Gastroesophageal sphincter (tissue), 4 donors: ENCODE measurements around the gene HDAC4. TPM values are rescaled to one million over a fixed set of nuclear protein-coding genes. Genes with fewer than 3 reads are reported as not detected.
A peak's percentile ranks its signal among the peaks of the same experiment; 100 is the strongest.

Experiments
- ATAC-seq: fragments of 150-250 bp; one replicate; pipeline ENCODE4 v1.9.1; 2016; ENCODE audit warnings: mild to moderate bottlenecking, moderate library complexity
- H3K27ac ChIP-seq, 4 donors: fragments of 200-600 bp; sonication (generic) in 3 of 4; 1 replicate in 3 of 4; 2 replicates in 1 of 4; pipeline ENCODE4 v1.5.1; 2016 to 2019
- H3K27me3 ChIP-seq: fragments of 200-600 bp; sonication (generic); one replicate; pipeline ENCODE4 v1.5.1; 2019
- H3K36me3 ChIP-seq, 2 donors: fragments of 200-600 bp; sonication (generic); one replicate each; pipeline ENCODE4 v1.5.1; 2019; ENCODE audit warnings: control low read depth in 1 of 2
- H3K4me1 ChIP-seq, 3 donors: fragments of 200-600 bp; sonication (generic); 1 replicate in 2 of 3; 2 replicates in 1 of 3; pipeline ENCODE4 v1.5.1; 2016 to 2019; ENCODE audit warnings: control low read depth in 2 of 3
- H3K4me3 ChIP-seq, 2 donors: fragments of 200-600 bp; sonication (generic); one replicate each; pipeline ENCODE4 v1.5.1; 2019; ENCODE audit warnings: mild to moderate bottlenecking in 1 of 2, moderate library complexity in 1 of 2
- H3K9me3 ChIP-seq, 3 donors: fragments of 200-600 bp; sonication (generic); one replicate each; pipeline ENCODE4 v1.5.1; 2017 to 2019; ENCODE audit warnings: control low read depth in 2 of 3
- EP300 ChIP-seq: sonication (generic); formaldehyde crosslinking; IDR thresholded peaks from one replicate; pipeline ENCODE4 v1.6.1; 2017; ENCODE audit warnings: antibody characterized with exemption, mild to moderate bottlenecking
- POLR2A ChIP-seq, 2 donors: fragments of 450-650 bp; IDR thresholded peaks; one replicate each; pipeline ENCODE4 v1.6.1; 2017; ENCODE audit warnings: antibody characterized with exemption in 2 of 2, mild to moderate bottlenecking in 2 of 2, moderate library complexity in 1 of 2
- POLR2AphosphoS5 ChIP-seq: sonication (generic); formaldehyde crosslinking; IDR thresholded peaks from one replicate; pipeline ENCODE4 v1.6.1; 2017; ENCODE audit warnings: antibody characterized with exemption
- whole genome bisulfite sequencing, 2 donors: methylation state at CpG; one replicate each; pipeline ENCODE4 v1.1.5; 2018; ENCODE audit warnings: low coverage in 1 of 2; 5-methylcytosine and 5-hydroxymethylcytosine counted together
- total RNA-seq, 4 donors: library from RNA; depleted of rRNA; stranded (reverse); fragments of >200 nt; gene quantifications; one replicate each; pipeline ENCODE4 v1.1.0, GENCODE V29; 2016
- TF ChIP-seq, protein P1 (sequence below), 4 experiments: fragments of 200-600 bp in 2 of 4; fragments of 450-650 bp in 2 of 4; sonication (generic) in 1 of 4; IDR thresholded peaks; one replicate each; pipeline ENCODE4 v1.5.1; 2017 to 2019; ENCODE audit warnings: antibody characterized with exemption in 4 of 4, mild to moderate bottlenecking in 2 of 4, moderate library complexity in 2 of 4

Gene HDAC4
- total RNA-seq, 4 donors from 2014 or later = 41.3 to 104 (median 85.8) TPM

DNA sequence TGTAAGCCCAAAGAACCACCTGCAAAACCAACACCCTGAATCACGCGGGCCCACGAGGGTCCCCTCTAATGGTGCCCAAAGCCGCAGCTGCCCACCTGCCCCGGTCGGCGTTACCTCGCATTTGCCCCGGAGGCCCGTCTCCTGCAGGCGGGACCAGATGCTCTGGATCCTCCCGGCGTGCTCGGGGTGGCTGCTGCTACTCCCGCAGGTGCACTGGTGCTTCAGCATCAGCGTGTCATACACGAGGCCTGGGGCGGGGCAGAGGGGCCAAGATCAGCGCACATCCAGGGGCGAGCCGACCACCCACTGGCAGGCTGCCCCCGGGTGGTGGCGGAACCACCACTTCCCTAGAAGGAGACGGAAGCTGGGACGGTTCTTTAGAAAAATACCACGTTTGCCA, 292.9 kb downstream of the HDAC4 start:
- H3K9me3 ChIP-seq = no peaks in the 10 kb centered on the region
- no peak for ATAC-seq
- no peaks in the 10 kb centered on the region for H3K27me3 ChIP-seq
- H3K4me3 ChIP-seq = no peak overlapping the region
- WGBS, 2 donors = 89% methylated on average over 6 of the region's 26 CpGs; no CpG with 5 or more reads in 1 of the 2 donors
- TF ChIP-seq POLR2A (IDR thresholded peaks at IDR 0.05) (no peak), POLR2AphosphoS5 (no peak), EP300 (no peak)
- TF ChIP-seq, protein P1, sequence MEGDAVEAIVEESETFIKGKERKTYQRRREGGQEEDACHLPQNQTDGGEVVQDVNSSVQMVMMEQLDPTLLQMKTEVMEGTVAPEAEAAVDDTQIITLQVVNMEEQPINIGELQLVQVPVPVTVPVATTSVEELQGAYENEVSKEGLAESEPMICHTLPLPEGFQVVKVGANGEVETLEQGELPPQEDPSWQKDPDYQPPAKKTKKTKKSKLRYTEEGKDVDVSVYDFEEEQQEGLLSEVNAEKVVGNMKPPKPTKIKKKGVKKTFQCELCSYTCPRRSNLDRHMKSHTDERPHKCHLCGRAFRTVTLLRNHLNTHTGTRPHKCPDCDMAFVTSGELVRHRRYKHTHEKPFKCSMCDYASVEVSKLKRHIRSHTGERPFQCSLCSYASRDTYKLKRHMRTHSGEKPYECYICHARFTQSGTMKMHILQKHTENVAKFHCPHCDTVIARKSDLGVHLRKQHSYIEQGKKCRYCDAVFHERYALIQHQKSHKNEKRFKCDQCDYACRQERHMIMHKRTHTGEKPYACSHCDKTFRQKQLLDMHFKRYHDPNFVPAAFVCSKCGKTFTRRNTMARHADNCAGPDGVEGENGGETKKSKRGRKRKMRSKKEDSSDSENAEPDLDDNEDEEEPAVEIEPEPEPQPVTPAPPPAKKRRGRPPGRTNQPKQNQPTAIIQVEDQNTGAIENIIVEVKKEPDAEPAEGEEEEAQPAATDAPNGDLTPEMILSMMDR (IDR thresholded peaks at IDR 0.05) = no peak
- H3K36me3 ChIP-seq = peaks cover 0 to 97% of the 10 kb centered on the region in 2 donors
- peak overlapping the region in 1 of 4 donors; percentile 91 for H3K27ac ChIP-seq
- H3K4me1 ChIP-seq = peaks cover 0 to 33% (median 8%) of the 10 kb centered on the region in 3 donors

DNA sequence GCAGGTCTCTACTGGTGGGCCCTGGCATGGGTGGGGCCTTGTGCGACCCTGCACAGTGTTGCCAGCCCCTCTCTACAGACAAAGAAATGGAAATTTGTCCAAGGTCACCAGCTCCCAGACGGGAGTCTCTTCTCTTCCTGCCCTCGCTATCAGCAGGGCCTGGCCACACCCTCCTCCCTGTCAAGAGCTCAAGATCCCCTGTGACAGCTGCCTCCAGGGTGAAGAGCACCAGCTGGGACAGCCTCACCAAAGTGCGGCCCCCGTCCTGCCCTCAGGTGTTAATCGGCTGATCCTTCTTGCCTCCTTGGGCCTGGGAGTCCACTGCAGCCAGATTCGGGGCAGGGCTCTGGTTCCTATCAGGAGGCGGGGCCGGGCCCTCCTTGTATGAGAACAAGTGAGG, 293.9 kb downstream of the HDAC4 start:
- Histone ChIP-seq H3K27ac (peak overlapping the region in 1 of 4 donors; percentile 91), H3K4me1 (peaks cover 0 to 24% (median 8%) of the 10 kb centered on the region in 3 donors), H3K4me3 (no peak overlapping the region), H3K36me3 (peaks cover 0 to 100% of the 10 kb centered on the region in 2 donors), H3K9me3 (no peaks in the 10 kb centered on the region), H3K27me3 (no peaks in the 10 kb centered on the region)
- no peak for ATAC-seq
- TF ChIP-seq EP300 = no peak
- no peak for TF ChIP-seq POLR2AphosphoS5
- TF ChIP-seq, protein P1 (IDR thresholded peaks at IDR 0.05) = no peak
- no peak for TF ChIP-seq POLR2A (IDR thresholded peaks at IDR 0.05)
- no CpG with 5 or more reads among the region's 9 CpGs for WGBS, 2 donors

DNA sequence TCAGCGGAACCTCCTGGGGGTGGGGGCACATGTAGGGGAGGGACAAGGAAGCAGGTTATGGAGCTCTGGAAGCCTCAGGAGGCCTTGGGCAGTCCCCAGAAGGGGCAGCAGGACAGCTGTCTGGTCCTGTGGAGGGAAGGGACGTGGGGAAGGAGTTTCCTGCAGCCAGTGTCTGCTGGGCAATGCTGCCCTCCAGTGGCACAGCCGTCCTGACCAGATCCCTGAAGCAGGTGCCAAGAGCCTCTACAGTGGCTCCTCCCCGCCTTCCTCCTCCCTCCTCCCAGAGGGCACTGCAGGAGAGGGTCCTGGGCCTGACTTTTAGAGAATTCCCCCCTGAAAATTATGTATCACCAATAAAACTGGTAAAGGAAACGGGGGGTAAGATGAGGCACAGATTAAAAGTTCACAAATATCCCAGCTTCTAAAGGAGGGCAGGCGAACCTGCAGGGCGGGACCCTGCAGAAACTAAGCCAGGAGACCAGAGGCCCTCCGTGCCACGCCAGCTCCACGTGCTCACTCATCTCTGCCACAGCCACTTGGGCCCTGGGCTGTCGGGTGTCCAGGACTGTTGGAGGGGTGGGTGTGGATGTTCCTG, 294.4 kb downstream of the HDAC4 start:
- 15% methylated on average over 4 of the region's 11 CpGs; no CpG with 5 or more reads in 1 of the 2 donors for WGBS, 2 donors
- peak overlapping the region in 2 of 4 donors; percentile 33 to 91 for H3K27ac ChIP-seq

DNA sequence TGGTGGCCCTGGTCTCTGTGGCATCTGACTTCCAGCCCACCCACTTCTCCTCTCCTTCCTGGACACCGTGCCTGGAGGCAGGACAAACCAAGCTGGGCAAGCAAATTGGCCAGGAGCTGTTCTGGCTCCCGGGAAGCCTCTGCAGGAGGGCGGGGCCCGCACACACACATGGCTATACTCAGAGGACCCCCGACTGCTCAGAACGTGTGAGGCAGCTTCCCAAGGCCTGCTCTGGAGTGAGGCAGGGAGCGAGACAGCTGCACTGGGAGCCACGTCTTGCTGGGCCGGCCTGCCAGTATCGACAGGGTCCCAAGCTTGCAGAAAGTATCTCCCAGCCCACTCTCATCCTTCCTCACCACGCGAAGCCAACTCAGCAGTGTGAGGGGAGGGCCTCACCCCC, 295.6 kb downstream of the HDAC4 start:
- no peak overlapping the region for H3K4me3 ChIP-seq
- H3K27ac ChIP-seq = peak overlapping the region in 1 of 4 donors; percentile 19
- ATAC-seq = no peak
- no peaks in the 10 kb centered on the region for H3K9me3 ChIP-seq
- H3K4me1 ChIP-seq = peaks cover 0 to 6% (median 0%) of the 10 kb centered on the region in 3 donors
- TF ChIP-seq POLR2A (IDR thresholded peaks at IDR 0.05) = no peak
- TF ChIP-seq POLR2AphosphoS5 = no peak
- TF ChIP-seq EP300 = no peak
- TF ChIP-seq, protein P1 (IDR thresholded peaks at IDR 0.05) = no peak
- no CpG with 5 or more reads among the region's 12 CpGs for WGBS, 2 donors
- no peaks in the 10 kb centered on the region for H3K27me3 ChIP-seq
- peaks cover 0 to 100% of the 10 kb centered on the region in 2 donors for H3K36me3 ChIP-seq

More for the DNA sequence above, 294.4 kb downstream of the HDAC4 start:
- Histone ChIP-seq H3K36me3 (peaks cover 0 to 100% of the 10 kb centered on the region in 2 donors), H3K9me3 (no peaks in the 10 kb centered on the region), H3K4me3 (no peak overlapping the region), H3K4me1 (peaks cover 0 to 18% (median 6%) of the 10 kb centered on the region in 3 donors), H3K27me3 (no peaks in the 10 kb centered on the region)
- no peak for TF ChIP-seq POLR2A (IDR thresholded peaks at IDR 0.05)
- no peak for TF ChIP-seq EP300
- TF ChIP-seq, protein P1 (IDR thresholded peaks at IDR 0.05) = peak in 2 of 4 experiments; percentile 29 to 45
- no peak for TF ChIP-seq POLR2AphosphoS5
- ATAC-seq = no peak

DNA sequence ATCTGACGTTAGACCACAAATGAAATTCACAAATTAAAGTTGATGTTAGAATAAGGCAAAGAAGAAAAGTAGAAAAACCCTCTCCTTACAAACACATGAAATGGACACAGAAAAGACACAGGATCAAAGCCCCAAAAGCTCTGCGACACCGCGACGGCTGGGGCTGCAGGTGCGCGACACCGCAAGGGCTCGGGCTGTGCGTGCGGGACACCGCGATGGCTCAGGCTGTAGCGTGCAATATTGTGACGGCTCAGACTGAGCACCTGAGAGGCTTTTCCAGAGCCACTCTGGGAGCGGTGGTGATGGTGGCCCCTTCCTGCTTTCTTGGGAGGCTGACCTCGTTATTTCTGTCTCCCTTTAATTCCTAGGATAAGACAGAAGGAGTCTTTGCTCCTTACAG, 296.0 kb downstream of the HDAC4 start:
- peaks cover 0 to 100% of the 10 kb centered on the region in 2 donors for H3K36me3 ChIP-seq
- H3K27ac ChIP-seq = no peak overlapping the region
- H3K27me3 ChIP-seq = no peaks in the 10 kb centered on the region
- no peak for ATAC-seq
- no peaks in the 10 kb centered on the region for H3K9me3 ChIP-seq
- TF ChIP-seq POLR2AphosphoS5 = no peak
- TF ChIP-seq POLR2A (IDR thresholded peaks at IDR 0.05) = no peak
- TF ChIP-seq EP300 = no peak
- TF ChIP-seq, protein P1 (IDR thresholded peaks at IDR 0.05) = no peak
- 94% methylated on average over 15 of the region's 17 CpGs; no CpG with 5 or more reads in 1 of the 2 donors for WGBS, 2 donors
- peaks cover 0 to 2% (median 0%) of the 10 kb centered on the region in 3 donors for H3K4me1 ChIP-seq
- no peak overlapping the region for H3K4me3 ChIP-seq
